Measurements from ENCODE around the gene C6orf141. TPM values are rescaled to one million over a fixed set of nuclear protein-coding genes. Genes with fewer than 3 reads are reported as not detected.

The C6orf141 gene
- total RNA-seq, 1 experiment from 2014 or later: 40.1 TPM

DNA sequence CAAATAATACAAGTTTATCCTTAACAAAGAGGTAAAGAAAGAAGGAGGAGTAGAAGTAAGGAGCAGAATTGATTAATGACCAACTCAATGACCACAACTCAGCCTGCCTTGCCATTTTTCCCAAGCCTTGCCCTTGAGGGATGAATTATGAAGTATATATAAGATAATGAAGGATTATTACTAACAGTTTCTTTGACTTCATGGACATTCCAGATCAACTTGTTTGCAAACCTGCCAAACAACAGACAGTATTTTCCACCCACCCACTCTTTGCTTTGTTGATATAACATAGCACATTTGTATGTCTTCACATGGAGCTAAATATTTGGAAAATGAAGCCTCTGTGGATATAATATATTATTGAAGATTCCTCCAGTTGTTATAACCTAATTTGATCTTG lies 9.9 kb upstream of the C6orf141 start:
- H3K18ac ChIP-seq (ENCODE audit: insufficient read length, low read depth, low read length): no peak overlapping the region
- no peaks in the 10 kb centered on the region for H3K36me3 Mint-ChIP-seq (ENCODE audit: insufficient read depth in 1 of 3, low read depth in 3 of 3)
- no peak overlapping the region for H3K4ac ChIP-seq (ENCODE audit: low read depth, low read length)
- H2AFZ ChIP-seq (ENCODE audit: low read length): no peak overlapping the region
- no peaks in the 10 kb centered on the region for H3K27me3 Mint-ChIP-seq (ENCODE audit: low read depth)
- no peaks in the 10 kb centered on the region for H3K27me3 ChIP-seq (ENCODE audit: insufficient read depth, low read length)
- H3K23ac ChIP-seq (ENCODE audit: insufficient read length, low read depth, low read length): no peak overlapping the region
- no peak overlapping the region for H2BK12ac ChIP-seq (ENCODE audit: insufficient read length, low read depth, low read length)
- 0 out of 5 replicates have a peak, but pooled peaks cover 0 to 5% of the 10 kb centered on the region in 2 experiments for H3K9me3 Mint-ChIP-seq
- H3K14ac ChIP-seq (ENCODE audit: insufficient read depth, low read length): no peak overlapping the region
- H3K56ac ChIP-seq (ENCODE audit: insufficient read length, low read depth, low read length): no peak overlapping the region
- peaks cover 7% of the 10 kb centered on the region in 2 experiments for H3K4me1 Mint-ChIP-seq
- no peak overlapping the region for H3K27ac Mint-ChIP-seq
- no peaks in the 10 kb centered on the region for H3K23me2 ChIP-seq (ENCODE audit: insufficient read length, low read depth, low read length, poor library complexity, severe bottlenecking)
- no peak for DNase-seq
- no peak overlapping the region for H2BK15ac ChIP-seq (ENCODE audit: low read depth, low read length)
- H2BK120ac ChIP-seq (ENCODE audit: low read depth, low read length, poor library complexity, severe bottlenecking): no peak overlapping the region
- no peak overlapping the region for H3K27ac ChIP-seq (ENCODE audit: insufficient read length, low read depth, low read length)
- no peak overlapping the region for H3K4me3 Mint-ChIP-seq
- H4K20me1 ChIP-seq (ENCODE audit: control insufficient read depth, insufficient read depth, insufficient read length): no peaks in the 10 kb centered on the region
- H3K4me1 ChIP-seq (ENCODE audit: insufficient read depth, low read length): no peaks in the 10 kb centered on the region
- no peak overlapping the region for H2BK5ac ChIP-seq (ENCODE audit: insufficient read length, low read length)
- TF ChIP-seq, protein P1, sequence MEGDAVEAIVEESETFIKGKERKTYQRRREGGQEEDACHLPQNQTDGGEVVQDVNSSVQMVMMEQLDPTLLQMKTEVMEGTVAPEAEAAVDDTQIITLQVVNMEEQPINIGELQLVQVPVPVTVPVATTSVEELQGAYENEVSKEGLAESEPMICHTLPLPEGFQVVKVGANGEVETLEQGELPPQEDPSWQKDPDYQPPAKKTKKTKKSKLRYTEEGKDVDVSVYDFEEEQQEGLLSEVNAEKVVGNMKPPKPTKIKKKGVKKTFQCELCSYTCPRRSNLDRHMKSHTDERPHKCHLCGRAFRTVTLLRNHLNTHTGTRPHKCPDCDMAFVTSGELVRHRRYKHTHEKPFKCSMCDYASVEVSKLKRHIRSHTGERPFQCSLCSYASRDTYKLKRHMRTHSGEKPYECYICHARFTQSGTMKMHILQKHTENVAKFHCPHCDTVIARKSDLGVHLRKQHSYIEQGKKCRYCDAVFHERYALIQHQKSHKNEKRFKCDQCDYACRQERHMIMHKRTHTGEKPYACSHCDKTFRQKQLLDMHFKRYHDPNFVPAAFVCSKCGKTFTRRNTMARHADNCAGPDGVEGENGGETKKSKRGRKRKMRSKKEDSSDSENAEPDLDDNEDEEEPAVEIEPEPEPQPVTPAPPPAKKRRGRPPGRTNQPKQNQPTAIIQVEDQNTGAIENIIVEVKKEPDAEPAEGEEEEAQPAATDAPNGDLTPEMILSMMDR (conservative IDR thresholded peaks at IDR 0.05): no peak
- H3K9ac ChIP-seq (ENCODE audit: extremely low read depth, insufficient read length, low read length): no peak overlapping the region
- no peaks in the 10 kb centered on the region for H3K79me2 ChIP-seq (ENCODE audit: insufficient read depth, low read length)
- no peak overlapping the region for H4K5ac ChIP-seq (ENCODE audit: insufficient read length, low read depth, low read length)
- no peak overlapping the region for H3K4me2 ChIP-seq (ENCODE audit: insufficient read depth, insufficient read length, low read length)
- H2BK20ac ChIP-seq (ENCODE audit: low read depth, low read length, poor library complexity, severe bottlenecking): no peak overlapping the region
- no peak overlapping the region for H2AK5ac ChIP-seq (ENCODE audit: insufficient read length, low read length)
- H4K91ac ChIP-seq (ENCODE audit: insufficient read length, low read depth, low read length): no peak overlapping the region
- no peaks in the 10 kb centered on the region for H3K9me3 ChIP-seq (ENCODE audit: control insufficient read depth, low read depth, low read length)
- H3K79me1 ChIP-seq (ENCODE audit: insufficient read depth, low read depth, low read length, poor library complexity, severe bottlenecking): no peaks in the 10 kb centered on the region
- H3T11ph ChIP-seq (ENCODE audit: low read length): no peak overlapping the region
- H4K8ac ChIP-seq (replicated peaks; ENCODE audit: insufficient read length, low read depth, low read length): no peak overlapping the region

All from H9 (cell line).